Stomach smooth muscle (tissue), 2 donors: ENCODE data around the gene ARID1B.

Experiments
- H3K27ac ChIP-seq: one replicate; pipeline ENCODE4 v1.7.0; 2013; ENCODE audit warnings: mild to moderate bottlenecking, low read length, inconsistent platforms
- H3K27me3 ChIP-seq, 2 donors: one replicate each; pipeline ENCODE4 v1.7.0; 2013; ENCODE audit warnings: low read length in 2 of 2; ENCODE audit not compliant: insufficient read depth in 2 of 2, control insufficient read depth in 1 of 2
- H3K36me3 ChIP-seq, 2 donors: one replicate each; pipeline ENCODE4 v1.7.0; 2013; ENCODE audit warnings: low read length in 2 of 2; ENCODE audit not compliant: control insufficient read depth in 2 of 2, insufficient read depth in 2 of 2
- H3K4me1 ChIP-seq: one replicate; pipeline ENCODE4 v1.7.0; 2013; ENCODE audit warnings: low read length; ENCODE audit not compliant: control insufficient read depth, insufficient read depth
- H3K4me3 ChIP-seq, 2 donors: one replicate each; pipeline ENCODE4 v1.7.0; 2013; ENCODE audit warnings: low read length in 2 of 2
- H3K9ac ChIP-seq, 2 donors: one replicate each; pipeline ENCODE4 v1.7.0; 2013; ENCODE audit warnings: low read length in 2 of 2, mild to moderate bottlenecking in 1 of 2
- H3K9me3 ChIP-seq, 2 donors: one replicate each; pipeline ENCODE4 v1.7.0; 2013; ENCODE audit warnings: low read length in 2 of 2; ENCODE audit not compliant: control insufficient read depth in 2 of 2
- donor health status: healthy.
- donor health status: Pancreatic carcinoma.

ARID1B gene

DNA sequence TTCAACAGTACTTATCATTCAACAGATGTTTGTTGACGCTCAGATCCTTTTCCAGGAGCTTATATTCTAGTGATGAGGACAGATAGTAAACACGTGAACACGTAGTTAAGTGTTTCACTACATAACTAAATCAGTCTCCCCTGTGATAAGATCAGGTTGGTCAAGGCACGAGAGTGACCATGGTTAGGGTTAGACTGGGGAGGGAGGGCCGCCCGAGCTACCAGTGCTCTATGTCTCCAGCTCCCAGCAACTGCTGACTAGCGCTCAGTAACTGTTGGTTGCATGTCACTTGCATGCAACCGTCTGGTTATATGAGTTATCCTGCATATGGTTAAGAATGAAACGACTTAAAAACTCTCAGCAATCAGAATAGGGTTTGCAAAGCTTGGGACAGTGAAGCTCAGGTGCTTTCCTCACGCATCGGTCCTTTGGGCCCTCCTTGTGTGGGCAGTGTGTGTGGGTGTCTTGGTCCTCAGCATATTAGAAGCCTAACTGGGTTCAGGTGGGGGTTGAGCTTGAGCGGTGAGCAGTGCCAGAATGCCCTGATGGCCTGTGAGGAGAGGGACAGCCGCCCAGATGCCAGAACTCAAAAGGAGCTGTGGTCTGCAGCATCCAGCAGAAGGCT is 120.8 kb downstream of the ARID1B start:
- Histone ChIP-seq H3K9me3 (no peaks in the 10 kb centered on the region), H3K27me3 (no peaks in the 10 kb centered on the region), H3K27ac (no peak overlapping the region), H3K4me3 (no peak overlapping the region), H3K9ac (no peak overlapping the region), H3K36me3 (no peaks in the 10 kb centered on the region), H3K4me1 (no peaks in the 10 kb centered on the region)

DNA sequence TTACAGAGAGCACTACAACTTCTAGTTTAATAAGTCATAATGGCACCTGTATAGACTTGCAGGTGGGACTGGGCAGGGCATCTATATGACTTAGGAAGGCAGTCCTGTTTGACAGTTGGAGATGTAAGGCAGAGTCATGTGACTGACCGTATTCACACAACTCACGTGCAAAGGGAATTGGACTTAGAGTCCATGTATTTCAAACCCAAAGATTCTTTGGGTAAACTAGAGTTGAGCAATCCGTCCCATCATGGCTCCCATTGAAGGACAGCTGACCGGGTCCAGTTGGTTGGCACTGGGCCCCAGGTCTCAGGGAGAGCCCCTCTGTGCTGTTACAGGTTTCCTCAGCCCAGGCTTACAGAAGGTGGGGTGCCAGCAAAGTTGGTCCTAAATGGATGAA is 121.9 kb downstream of the ARID1B start:
- peaks cover 0 to under 1% of the 10 kb centered on the region in 2 donors for H3K36me3 ChIP-seq
- H3K9ac ChIP-seq, result no peak overlapping the region
- H3K4me1 ChIP-seq, result no peaks in the 10 kb centered on the region
- H3K4me3 ChIP-seq, result no peak overlapping the region
- no peaks in the 10 kb centered on the region for H3K9me3 ChIP-seq
- no peaks in the 10 kb centered on the region for H3K27me3 ChIP-seq
- no peak overlapping the region for H3K27ac ChIP-seq

DNA sequence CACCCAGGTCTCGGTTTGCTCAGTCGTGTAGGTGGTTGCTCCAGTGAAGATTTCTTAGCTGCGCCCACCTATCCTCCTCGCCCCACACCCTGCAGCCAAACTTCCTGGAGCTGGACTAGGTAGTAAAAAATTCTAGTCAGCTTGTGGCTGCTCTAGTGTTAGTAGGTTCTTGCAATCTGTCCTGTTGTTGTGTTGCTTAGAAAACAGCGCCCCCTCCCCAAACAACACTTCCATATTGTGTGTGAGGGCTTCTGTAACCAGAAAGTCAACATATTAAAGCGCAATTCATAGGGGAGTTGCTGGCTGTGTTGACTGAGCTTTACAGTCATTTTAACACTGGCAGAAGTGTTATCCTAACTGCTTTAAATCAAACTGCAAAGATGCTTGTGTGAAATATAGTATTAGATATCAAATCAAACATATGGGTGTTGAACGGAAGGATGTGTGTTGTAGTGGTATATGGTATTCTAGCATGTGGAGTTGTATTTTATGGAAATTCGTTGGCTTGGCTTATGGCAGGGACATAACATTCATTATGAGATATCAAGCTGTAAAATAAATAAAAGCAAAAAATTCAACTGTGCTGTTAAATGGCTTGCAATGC is 122.5 kb downstream of the ARID1B start:
- Histone ChIP-seq H3K27ac (no peak overlapping the region), H3K27me3 (no peaks in the 10 kb centered on the region), H3K36me3 (peaks cover 0 to 6% of the 10 kb centered on the region in 2 donors), H3K9me3 (no peaks in the 10 kb centered on the region), H3K4me3 (no peak overlapping the region), H3K4me1 (no peaks in the 10 kb centered on the region), H3K9ac (no peak overlapping the region)

DNA sequence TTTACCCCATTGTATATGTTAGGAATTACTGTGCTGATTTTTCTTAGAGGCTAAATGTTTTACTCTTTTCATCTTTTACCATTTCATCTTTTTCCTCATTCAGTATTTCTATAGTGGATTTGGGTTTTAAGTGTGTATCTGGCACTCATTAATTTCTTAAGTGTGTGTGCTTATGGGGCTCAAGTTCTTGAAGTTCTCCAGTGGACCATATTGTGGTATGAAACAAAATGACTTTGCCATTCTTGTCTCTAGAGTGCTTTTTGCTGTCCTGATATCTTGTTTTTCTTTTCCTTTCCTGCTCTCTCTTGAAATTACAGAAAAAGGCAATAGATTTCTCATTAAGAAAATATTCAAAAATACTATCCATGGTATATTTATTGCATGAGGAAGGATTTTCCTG is 123.1 kb downstream of the ARID1B start:
- Histone ChIP-seq H3K27me3 (no peaks in the 10 kb centered on the region), H3K27ac (no peak overlapping the region), H3K4me1 (no peaks in the 10 kb centered on the region), H3K36me3 (peaks cover 0 to 6% of the 10 kb centered on the region in 2 donors), H3K9ac (no peak overlapping the region), H3K9me3 (no peaks in the 10 kb centered on the region), H3K4me3 (no peak overlapping the region)

DNA sequence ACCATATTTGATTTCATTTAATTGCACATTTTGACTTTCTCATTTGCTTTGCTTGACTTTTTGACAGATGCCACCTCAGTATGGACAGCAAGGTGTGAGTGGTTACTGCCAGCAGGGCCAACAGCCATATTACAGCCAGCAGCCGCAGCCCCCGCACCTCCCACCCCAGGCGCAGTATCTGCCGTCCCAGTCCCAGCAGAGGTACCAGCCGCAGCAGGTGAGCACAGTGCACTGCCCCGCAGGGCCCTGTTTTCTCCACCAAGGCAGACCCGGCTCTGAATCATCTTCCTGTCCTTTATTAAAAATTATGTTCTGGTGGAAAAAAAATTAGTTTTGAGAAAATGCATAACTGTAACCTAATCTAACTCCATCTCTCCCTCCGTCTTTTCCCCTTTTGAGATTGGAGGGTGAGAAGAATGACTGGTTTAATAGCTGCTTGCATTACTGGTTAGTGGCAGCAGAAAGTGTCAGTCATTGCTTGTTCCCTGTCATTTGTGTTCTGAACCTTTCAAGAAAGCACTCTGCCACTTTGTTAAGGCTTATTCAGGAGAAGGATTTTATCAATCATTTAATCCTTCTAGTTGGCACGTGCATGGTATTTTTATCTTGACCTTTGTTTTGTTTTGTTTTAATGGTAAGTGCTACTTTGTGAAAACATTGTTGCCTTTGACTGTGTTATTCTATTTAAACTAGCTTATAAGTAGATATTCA is 124.3 kb downstream of the ARID1B start:
- Histone ChIP-seq H3K36me3 (peaks cover 0 to 6% of the 10 kb centered on the region in 2 donors), H3K9me3 (no peaks in the 10 kb centered on the region), H3K27me3 (no peaks in the 10 kb centered on the region), H3K9ac (no peak overlapping the region), H3K4me1 (no peaks in the 10 kb centered on the region), H3K4me3 (no peak overlapping the region), H3K27ac (no peak overlapping the region)

DNA sequence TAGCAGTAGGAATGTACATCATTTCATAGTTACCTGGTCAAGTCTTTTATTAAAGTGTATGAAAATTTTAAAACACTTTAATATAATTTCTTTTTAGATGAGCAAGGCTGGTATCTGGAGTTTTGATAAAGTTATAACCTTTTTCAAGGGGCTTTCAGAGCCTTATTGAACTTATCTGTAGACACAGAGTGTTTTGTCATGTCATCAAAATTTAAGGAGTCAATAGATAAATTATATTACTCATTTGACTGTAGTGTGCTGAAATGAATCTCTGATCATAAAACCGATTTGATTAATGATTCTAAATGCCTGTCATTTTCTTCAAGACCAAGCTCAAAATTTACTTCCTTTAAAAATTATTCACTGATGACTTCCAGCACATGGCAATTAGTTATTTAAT is 125.6 kb downstream of the ARID1B start:
- Histone ChIP-seq H3K36me3 (peaks cover 0 to 6% of the 10 kb centered on the region in 2 donors), H3K9me3 (no peaks in the 10 kb centered on the region), H3K27ac (no peak overlapping the region), H3K27me3 (no peaks in the 10 kb centered on the region), H3K4me3 (no peak overlapping the region), H3K9ac (no peak overlapping the region), H3K4me1 (no peaks in the 10 kb centered on the region)

DNA sequence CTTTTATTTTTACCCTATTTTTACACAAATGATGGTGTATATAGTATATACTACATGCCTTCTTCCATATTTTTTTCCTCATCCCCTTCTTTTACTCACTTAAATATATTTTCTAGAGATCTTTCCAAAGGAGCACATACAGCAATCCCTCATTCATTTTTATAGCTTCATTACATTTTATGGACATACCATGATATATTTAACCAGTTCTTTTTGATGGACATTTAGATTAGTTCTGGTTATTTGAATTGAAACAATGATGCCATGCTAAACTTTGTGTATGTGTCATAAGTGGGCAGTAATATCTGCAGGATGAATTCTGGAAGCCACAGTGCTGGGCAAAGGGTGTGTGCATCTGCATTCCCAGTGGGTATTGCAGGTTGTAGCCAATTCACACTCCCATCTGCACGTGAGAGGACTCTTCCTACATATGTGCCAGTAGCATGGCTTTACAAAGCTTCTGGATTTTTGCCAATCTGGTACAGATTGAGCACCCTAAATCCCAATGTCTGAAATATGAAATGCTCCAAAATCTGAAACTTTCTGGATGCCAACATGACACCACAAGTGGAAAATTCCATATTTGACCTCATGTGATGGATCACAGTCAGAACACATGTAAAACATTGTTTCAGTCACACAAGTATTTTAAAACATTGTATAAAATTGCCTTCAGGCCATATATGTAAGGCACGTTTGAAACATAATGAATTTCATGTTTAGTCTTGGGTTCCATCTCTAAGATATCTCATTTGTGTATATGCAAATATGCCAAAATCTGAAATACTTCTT is 127.2 kb downstream of the ARID1B start:
- Histone ChIP-seq H3K4me1 (no peaks in the 10 kb centered on the region), H3K9ac (no peak overlapping the region), H3K27ac (no peak overlapping the region), H3K9me3 (no peaks in the 10 kb centered on the region), H3K27me3 (no peaks in the 10 kb centered on the region), H3K4me3 (no peak overlapping the region), H3K36me3 (peaks cover 0 to 6% of the 10 kb centered on the region in 2 donors)

DNA sequence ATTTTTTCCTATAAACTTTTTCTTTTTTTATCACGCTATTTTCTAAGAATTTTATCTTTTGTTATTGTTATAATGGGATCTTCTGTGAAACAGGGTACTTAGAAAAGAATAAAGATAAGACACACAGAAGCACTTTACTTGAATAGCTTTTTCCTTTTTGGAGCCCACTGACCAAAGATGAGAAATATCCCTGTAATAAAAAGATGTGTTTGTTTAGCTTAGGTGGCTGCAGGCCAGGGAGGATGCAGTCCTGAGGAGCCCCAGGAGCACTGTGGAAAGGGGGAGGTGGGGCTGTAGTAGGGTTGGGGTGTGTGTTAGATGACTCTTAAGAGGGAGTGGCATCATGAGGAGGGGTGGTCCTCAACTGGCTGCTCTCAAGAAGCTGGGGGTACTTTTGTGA is 128.6 kb downstream of the ARID1B start:
- Histone ChIP-seq H3K36me3 (peaks cover 0 to 6% of the 10 kb centered on the region in 2 donors), H3K9me3 (no peaks in the 10 kb centered on the region), H3K4me1 (no peaks in the 10 kb centered on the region), H3K27me3 (no peaks in the 10 kb centered on the region), H3K9ac (no peak overlapping the region), H3K27ac (no peak overlapping the region), H3K4me3 (no peak overlapping the region)

DNA sequence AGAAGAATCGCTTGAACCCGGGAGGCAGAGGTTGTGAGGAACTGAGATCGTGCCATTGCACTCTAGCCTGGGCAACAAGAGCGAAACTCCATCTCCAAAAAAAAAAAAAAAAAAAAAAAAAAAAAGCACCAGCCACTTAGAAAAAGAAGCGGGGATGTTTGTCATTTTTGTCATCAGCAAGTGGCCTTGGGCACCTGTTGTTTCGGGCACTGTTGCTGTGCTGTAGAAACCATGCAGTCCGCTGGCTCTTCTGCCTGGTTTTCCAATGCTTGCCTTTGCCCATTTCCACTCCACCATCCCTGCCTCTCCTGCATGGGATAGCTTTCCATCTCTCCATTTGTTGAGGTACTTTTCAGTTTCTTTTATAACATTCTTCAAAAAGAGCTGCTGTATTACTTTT is 129.3 kb downstream of the ARID1B start:
- Histone ChIP-seq H3K27me3 (no peaks in the 10 kb centered on the region), H3K36me3 (peaks cover 0 to 6% of the 10 kb centered on the region in 2 donors), H3K4me3 (no peak overlapping the region), H3K4me1 (no peaks in the 10 kb centered on the region), H3K9ac (no peak overlapping the region), H3K27ac (no peak overlapping the region), H3K9me3 (no peaks in the 10 kb centered on the region)

DNA sequence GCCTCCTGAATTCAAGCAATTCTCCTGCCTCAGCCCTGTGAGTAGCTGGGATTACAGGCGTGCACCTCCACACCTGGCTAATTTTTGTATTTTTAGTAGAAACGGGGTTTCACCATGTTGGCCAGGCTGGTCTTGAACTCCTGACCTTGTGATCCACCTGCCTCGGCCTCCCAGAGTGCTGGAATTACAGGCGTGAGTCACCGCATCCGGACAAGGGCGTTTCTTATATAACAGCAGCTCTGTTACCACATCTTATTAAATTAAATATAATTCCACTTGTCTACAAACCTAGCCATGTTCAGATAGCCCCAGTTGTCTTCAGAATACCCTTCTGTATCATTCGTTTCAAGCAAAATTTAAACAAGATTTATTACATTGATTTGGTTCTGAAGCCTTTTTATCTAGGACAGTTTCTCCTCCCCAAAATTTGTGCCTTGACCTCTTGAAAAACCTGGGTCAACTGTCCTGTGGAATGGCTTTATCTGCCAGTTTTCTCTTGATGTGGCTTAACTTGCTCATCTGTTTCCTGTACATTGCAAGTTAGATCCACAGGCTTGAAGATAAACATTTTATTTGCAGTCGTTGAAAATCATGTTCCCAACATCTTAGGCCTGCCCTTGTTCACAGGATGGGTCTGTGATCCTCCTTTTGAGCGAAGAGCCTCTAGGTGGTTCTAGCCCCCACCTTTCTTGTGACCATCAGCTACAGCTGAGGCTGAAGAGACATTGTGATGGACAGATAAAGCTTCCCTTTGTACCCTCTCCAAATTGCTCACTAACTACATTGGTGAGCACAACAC is 132.2 kb downstream of the ARID1B start:
- Histone ChIP-seq H3K9me3 (no peaks in the 10 kb centered on the region), H3K4me3 (no peak overlapping the region), H3K36me3 (peaks cover 3 to 4% of the 10 kb centered on the region in 2 donors)

More for the DNA sequence above, 132.2 kb downstream of the ARID1B start:
- Histone ChIP-seq H3K9ac (no peak overlapping the region), H3K27ac (no peak overlapping the region), H3K27me3 (no peaks in the 10 kb centered on the region), H3K4me1 (no peaks in the 10 kb centered on the region)
